Fibroblast of skin of back (primary cell): ENCODE results near the gene GSK3A.

Source experiments
- DNase-seq: peaks from one replicate; pipeline ENCODE4 v3.0.0-alpha.2; 2013

Gene GSK3A

GRCh38 chr19:42280815-42281145 is 38.4 kb upstream of the GSK3A start:
- peak; percentile 80 for DNase-seq

DNA sequence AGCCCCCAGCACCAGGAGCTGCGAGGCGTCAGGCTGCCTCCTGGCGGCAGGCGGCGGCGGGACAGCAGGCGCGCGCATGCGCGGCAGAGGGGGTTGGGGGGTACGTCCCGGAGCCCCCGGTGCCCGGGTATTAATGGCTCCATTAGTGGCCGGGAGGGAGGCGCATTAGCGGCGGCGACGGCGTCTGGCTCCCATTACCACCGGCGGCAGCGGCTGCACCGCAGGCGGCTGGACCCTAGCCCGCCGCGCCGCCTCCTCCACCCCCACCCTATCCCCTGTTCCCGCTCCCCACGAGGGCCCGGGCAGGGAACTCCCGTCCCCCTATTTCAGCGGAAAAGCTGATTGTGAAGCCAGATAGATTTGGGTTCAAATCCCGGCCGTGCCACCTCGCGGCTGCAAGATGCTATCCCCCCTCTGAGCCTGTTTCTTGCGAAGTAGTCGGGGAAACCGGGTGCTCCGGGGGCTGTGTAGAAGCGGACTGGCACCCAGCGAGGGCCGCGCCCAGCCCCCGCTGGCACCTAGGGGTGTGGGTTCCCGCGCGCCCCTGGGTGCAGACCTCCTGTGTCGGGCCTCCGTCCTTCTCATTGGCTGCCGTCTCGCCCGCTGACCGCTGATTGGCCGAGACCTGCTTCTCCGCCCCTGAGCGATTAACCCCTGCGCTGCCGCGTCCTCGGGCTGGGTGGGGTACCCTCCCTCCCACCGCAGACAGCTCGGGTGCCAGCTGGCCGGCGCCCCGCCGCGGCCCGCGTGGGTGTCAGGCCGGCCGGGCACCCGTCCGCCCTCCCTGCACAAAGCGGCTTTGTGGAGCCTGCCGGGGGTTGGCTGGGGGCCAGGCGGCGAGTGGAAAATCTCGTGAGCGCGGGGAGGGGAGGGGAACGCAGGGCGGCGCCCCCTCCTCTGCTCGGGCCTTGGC is 37.8 kb upstream of the GSK3A start:
- DNase-seq = peak; percentile 91

GRCh38 chr19:42279155-42279901 is 36.9 kb upstream of the GSK3A start:
- DNase-seq = no peak

- DNase-seq = no peak
Observed at GRCh38 chr19:42278452-42279154, 36.2 kb upstream of the GSK3A start.

DNA sequence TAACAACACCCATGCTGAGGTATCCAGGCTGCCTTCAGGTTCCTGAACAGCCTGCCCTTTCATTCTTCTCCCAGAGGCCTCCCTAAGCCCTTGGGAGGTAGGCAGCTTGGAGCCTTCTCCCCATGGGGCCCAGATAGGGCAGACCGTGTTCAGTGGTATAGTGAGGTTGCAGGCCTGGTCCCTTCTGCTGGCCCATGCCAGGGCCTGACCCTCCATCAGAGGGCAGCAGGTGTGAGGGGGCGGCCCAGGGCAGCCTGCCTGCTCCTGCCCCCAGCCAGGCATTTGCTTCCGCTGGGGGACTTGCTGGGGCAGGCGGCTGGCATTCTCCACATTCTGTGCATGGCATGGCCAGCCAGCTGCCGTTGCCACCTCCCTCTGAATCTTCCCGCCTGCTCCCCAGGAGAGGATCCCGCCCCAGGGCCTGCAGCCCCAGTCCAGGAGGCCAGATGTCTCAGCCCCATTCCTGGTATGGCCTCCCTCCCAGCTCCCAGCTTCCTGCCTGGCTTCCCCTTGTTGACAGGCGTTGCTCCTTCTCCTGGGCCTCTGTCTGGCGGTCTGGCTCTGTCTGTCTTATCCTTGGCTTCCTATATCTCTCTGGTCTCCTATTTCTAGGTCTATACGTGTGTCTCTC is 35.5 kb upstream of the GSK3A start:
- peak; percentile 73 for DNase-seq

DNA sequence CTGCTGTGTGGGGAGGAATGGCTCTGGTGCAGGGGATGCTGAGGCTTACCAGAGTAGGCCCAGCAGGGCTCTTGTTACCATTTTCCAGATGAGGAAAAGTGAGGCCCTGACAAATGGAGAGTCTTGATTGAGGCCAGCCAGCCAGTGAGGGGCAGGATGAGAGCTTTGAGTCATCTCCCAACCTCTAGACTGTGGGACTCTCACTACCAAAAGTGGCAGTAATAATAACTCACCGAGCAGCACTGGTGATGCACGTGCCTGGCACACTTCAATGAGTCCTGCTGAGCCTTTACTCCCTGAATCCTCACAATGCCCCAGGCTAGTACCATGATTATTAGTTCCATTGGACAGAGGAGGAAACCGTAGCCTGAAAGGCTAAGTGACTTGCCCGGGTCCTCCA is 34.4 kb upstream of the GSK3A start:
- DNase-seq = no peak

DNA sequence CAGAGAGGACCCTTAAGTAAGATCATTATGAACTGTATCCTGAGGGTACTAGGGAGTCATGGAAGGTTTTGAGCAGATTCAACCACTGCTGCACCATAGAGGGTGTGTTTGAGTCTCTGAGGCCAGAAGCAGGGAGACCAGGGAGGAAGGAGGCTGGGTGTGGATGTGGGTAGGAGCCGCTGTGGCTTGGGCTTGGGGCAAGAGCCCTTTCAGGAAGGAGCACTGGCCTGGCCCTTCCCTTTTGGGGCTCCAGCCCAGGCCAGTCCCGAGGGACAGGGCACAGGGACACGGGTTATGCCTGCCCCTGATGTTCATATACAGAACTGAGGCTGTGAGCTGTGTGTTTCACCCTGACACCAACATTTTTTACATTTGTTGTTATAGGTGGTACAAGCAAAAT is 33.9 kb upstream of the GSK3A start:
- DNase-seq = no peak

GRCh38 chr19:42275517-42275916 is 33.1 kb upstream of the GSK3A start:
- DNase-seq = no peak

- no peak for DNase-seq
Observed at GRCh38 chr19:42275103-42275502, 32.7 kb upstream of the GSK3A start.

GRCh38 chr19:42274065-42274682 is 31.8 kb upstream of the GSK3A start:
- DNase-seq = no peak

GRCh38 chr19:42273407-42274064 is 31.1 kb upstream of the GSK3A start:
- DNase-seq = no peak

DNA sequence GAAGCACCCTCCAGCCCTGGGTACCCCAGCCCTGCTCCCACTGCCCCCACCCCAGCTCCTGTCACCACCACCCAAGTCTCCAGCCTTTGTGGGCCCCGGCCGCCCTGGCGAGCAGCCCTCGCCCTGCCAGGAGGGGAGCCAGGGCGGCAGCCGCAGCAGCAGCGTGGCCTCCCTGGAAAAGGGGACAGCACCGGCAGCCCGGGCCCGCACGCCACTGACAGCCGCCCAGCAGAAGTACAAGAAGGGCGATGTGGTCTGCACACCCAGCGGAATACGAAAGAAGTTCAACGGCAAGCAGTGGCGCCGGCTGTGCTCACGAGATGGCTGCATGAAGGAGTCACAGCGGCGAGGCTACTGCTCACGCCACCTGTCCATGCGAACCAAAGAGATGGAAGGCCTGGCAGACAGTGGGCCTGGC is 30.6 kb upstream of the GSK3A start:
- no peak for DNase-seq

GRCh38 chr19:42272535-42272897 is 30.1 kb upstream of the GSK3A start:
- DNase-seq = no peak

DNA sequence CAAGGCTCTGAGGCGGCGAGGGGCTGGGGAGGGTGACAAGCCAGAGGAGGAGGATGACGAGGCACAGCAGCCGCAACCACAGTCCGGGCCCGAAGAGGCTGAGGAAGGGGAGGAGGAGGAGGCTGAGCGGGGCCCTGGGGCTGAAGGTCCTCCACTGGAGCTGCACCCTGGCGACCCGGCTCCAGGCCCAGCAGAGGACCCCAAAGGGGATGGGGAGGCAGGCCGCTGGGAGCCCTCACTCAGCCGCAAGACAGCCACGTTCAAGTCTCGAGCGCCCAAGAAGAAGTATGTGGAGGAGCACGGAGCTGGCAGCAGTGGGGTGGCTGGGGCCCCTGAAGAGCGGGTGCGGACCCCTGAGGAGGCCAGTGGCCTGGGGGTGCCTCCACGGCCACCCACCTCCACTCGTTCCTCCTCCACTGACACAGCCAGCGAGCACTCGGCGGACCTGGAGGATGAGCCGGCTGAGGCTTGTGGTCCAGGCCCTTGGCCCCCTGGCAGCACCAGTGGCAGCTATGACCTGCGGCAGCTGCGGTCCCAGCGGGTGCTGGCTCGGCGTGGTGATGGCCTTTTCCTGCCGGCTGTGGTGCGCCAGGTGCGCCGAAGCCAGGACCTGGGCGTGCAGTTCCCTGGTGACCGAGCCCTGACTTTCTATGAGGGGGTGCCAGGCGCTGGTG is 29.6 kb upstream of the GSK3A start:
- no peak for DNase-seq

- no peak for DNase-seq
Observed at GRCh38 chr19:42271045-42271419, 28.6 kb upstream of the GSK3A start.

DNA sequence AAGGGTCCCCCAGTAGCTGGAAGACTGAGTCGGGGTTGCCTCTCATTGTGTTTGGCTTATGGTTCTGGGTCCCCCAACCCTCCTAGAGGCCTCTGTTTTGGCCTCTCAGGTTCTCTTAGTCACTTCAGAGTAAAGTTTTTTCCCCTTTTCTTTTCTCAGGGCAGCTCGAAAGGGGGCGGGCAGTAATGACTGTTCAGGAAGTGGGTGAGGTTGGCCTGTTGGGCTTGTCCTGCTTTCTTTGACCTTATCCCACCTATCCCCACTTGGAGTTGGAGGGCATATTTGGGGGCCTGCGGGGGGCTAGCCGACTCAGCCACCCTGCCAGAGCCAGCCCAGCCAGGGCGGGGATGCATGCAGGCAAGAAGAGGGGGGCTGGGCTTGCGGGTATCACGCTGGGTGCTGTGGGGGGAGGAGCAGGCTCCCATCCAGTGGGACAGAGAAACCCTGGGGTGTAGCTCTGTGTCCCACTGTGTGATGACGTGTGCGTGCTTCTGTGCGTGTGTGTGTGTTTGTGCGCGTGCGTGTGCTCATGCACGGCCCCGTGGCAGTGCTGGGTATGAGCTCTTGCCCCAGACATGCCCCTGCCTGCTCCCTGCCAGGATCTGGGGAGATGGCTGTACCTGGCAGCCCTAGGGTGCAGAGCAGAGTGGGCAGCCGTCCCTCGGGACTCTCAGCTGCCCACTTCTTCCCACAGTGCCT is 28.1 kb upstream of the GSK3A start:
- peak; percentile 82 for DNase-seq

- no peak for DNase-seq
Observed at GRCh38 chr19:42269478-42270345, 27.3 kb upstream of the GSK3A start.

DNA sequence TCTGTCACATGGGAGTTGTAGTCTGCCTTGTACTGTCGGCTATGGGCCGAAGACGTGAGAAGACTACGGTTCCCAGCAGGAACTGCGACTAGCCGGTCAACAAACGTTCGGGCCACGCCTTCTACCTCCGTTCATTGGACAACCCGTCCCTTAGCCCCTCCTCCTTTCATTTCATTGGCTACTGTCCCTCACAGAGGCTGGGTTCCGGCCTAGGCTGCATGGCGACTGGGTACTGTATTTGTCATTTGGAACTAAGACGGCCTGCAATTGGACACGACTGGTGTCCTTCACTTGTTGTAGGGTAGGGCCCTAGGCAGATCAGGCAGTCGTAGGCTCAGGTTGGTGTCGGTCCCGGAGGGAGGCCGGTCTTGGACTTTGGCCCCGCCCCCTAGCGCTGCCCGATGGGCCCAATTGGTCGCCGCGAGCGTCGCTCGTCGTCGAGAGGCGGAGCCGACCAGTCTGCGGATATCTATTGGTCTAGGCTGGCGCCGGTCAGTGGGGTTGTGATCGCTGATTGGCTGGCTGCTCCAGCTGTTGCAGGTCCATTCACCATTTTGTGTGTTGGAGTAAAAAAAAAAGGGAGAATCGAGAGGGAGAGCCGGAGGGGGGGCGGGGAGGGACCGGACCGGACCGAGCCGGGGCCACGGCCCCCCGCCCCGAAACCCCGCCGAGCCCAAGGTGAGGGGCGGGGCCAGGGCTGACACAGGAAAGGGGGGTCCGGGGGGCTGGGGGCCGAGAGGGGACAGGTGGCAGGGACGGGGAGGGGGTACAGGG is 26.5 kb upstream of the GSK3A start, which contains the start of gene CIC:
Gene CIC (plus strand): TSS at position 549 of the 774 bp plus-strand sequence. CDS start 2,532 bp downstream, outside the sequence.
- peak; percentile 100 for DNase-seq
